Gastroesophageal sphincter (tissue), 4 donors: Measurements from ENCODE around the gene P3H3. TPM values are rescaled to one million over a fixed set of nuclear protein-coding genes. Genes with fewer than 3 reads are reported as not detected.

Source experiments
- ATAC-seq: fragments of 150-250 bp; one replicate; pipeline ENCODE4 v1.9.1; 2016; ENCODE audit warnings: mild to moderate bottlenecking, moderate library complexity
- H3K27ac ChIP-seq, 4 donors: fragments of 200-600 bp; sonication (generic) in 3 of 4; 1 replicate in 3 of 4; 2 replicates in 1 of 4; pipeline ENCODE4 v1.5.1; 2016 to 2019
- H3K27me3 ChIP-seq: fragments of 200-600 bp; sonication (generic); one replicate; pipeline ENCODE4 v1.5.1; 2019
- H3K36me3 ChIP-seq, 2 donors: fragments of 200-600 bp; sonication (generic); one replicate each; pipeline ENCODE4 v1.5.1; 2019; ENCODE audit warnings: control low read depth in 1 of 2
- H3K4me1 ChIP-seq, 3 donors: fragments of 200-600 bp; sonication (generic); 1 replicate in 2 of 3; 2 replicates in 1 of 3; pipeline ENCODE4 v1.5.1; 2016 to 2019; ENCODE audit warnings: control low read depth in 2 of 3
- H3K4me3 ChIP-seq, 2 donors: fragments of 200-600 bp; sonication (generic); one replicate each; pipeline ENCODE4 v1.5.1; 2019; ENCODE audit warnings: mild to moderate bottlenecking in 1 of 2, moderate library complexity in 1 of 2
- H3K9me3 ChIP-seq, 3 donors: fragments of 200-600 bp; sonication (generic); one replicate each; pipeline ENCODE4 v1.5.1; 2017 to 2019; ENCODE audit warnings: control low read depth in 2 of 3
- EP300 ChIP-seq: sonication (generic); formaldehyde crosslinking; IDR thresholded peaks from one replicate; pipeline ENCODE4 v1.6.1; 2017; ENCODE audit warnings: antibody characterized with exemption, mild to moderate bottlenecking
- POLR2A ChIP-seq, 2 donors: fragments of 450-650 bp; IDR thresholded peaks; one replicate each; pipeline ENCODE4 v1.6.1; 2017; ENCODE audit warnings: antibody characterized with exemption in 2 of 2, mild to moderate bottlenecking in 2 of 2, moderate library complexity in 1 of 2
- POLR2AphosphoS5 ChIP-seq: sonication (generic); formaldehyde crosslinking; IDR thresholded peaks from one replicate; pipeline ENCODE4 v1.6.1; 2017; ENCODE audit warnings: antibody characterized with exemption
- WGBS, 2 donors: methylation state at CpG; one replicate each; pipeline ENCODE4 v1.1.5; 2018; ENCODE audit warnings: low coverage in 1 of 2; 5-methylcytosine and 5-hydroxymethylcytosine counted together
- total RNA-seq, 4 donors: library from RNA; depleted of rRNA; stranded (reverse); fragments of >200 nt; gene quantifications; one replicate each; pipeline ENCODE4 v1.1.0, GENCODE V29; 2016
- TF ChIP-seq, protein P1 (sequence below), 4 experiments: fragments of 200-600 bp in 2 of 4; fragments of 450-650 bp in 2 of 4; sonication (generic) in 1 of 4; IDR thresholded peaks; one replicate each; pipeline ENCODE4 v1.5.1; 2017 to 2019; ENCODE audit warnings: antibody characterized with exemption in 4 of 4, mild to moderate bottlenecking in 2 of 4, moderate library complexity in 2 of 4

Gene P3H3
- 10 to 100 TPM; 17.3 to 28.3 (median 23.0) TPM for total RNA-seq

GRCh38 chr12:6827982-6828780 lies at the start of gene P3H3:
Gene P3H3 (plus strand): TSS chr12:6828407. CDS start chr12:6828441, 34 bp downstream.
- peaks cover 0 to 59% (median 33%) of the 10 kb centered on the region in 3 donors for H3K4me1 ChIP-seq
- peak within 1 kb of the TSS; percentile 60 to 87 for H3K4me3 ChIP-seq
- H3K27ac ChIP-seq, result peak within 1 kb of the TSS; percentile 39 to 91 (median 87)
- H3K27me3 ChIP-seq, result peaks cover 20% of the 10 kb centered on the region
- H3K36me3 ChIP-seq, result peaks cover 0 to 33% of the 10 kb centered on the region in 2 donors
- WGBS, 2 donors, result 0 to 2% methylated on average over 13 of the region's 60 CpGs
- TF ChIP-seq, protein P1, sequence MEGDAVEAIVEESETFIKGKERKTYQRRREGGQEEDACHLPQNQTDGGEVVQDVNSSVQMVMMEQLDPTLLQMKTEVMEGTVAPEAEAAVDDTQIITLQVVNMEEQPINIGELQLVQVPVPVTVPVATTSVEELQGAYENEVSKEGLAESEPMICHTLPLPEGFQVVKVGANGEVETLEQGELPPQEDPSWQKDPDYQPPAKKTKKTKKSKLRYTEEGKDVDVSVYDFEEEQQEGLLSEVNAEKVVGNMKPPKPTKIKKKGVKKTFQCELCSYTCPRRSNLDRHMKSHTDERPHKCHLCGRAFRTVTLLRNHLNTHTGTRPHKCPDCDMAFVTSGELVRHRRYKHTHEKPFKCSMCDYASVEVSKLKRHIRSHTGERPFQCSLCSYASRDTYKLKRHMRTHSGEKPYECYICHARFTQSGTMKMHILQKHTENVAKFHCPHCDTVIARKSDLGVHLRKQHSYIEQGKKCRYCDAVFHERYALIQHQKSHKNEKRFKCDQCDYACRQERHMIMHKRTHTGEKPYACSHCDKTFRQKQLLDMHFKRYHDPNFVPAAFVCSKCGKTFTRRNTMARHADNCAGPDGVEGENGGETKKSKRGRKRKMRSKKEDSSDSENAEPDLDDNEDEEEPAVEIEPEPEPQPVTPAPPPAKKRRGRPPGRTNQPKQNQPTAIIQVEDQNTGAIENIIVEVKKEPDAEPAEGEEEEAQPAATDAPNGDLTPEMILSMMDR (IDR thresholded peaks at IDR 0.05), result peak in 1 of 4 experiments; percentile 6
- TF ChIP-seq POLR2AphosphoS5 (no peak), EP300 (no peak), POLR2A (IDR thresholded peaks at IDR 0.05) (peak; percentile 8 to 19)
- peak; percentile 24 for ATAC-seq
- no peaks in the 10 kb centered on the region for H3K9me3 ChIP-seq

DNA sequence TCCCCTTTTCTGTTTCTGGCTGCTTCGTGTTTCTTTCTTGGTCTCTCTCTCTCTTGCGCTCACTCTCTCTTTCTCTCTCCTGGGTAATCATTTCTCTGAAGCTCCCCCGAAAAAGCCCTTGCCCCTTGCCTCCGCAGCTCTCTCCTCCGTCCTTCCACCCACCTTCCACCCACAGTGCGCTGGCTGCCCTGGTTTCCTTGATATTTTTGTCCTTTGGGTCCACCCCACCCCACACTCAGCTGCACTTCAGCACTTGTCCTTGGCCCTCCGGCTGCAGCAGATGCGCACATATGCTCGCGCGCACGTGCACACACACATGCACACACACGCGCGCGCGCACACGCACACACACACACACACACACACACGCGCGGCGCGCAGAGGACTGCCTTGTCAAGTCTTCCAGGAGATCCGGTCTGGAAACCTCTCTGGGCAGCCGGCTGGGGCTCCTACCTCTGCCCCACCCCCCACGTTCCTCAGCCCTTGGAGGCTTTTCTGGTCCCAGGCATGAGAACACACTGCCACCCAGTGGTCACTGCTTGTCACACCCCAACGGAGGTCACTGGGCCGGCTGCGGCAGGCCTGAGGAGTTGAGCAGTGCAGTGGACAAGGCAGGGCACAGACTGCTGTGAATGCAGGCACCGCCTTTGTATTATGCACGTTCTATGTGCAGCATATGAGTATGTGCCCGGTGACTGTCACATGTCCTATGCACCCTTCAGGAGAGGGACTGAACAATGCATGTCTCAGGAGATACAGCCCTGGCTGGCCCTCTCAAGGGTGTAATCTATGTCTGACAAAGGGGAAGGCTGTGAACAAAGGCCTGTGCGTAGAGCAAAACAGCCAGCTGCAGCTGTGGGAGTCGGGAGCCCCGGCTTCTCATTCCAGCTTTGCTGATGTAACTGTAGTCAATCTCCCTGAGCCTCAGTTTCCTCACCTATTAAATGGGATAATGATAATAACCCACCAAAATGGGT lies 49.3 kb upstream of the P3H3 start:
- WGBS, 2 donors, result 5 to 9% methylated on average over 10 to 11 of the region's 35 CpGs
- ATAC-seq, result peak; percentile 93
- H3K27me3 ChIP-seq, result no peaks in the 10 kb centered on the region
- peaks cover 0 to 28% (median 8%) of the 10 kb centered on the region in 3 donors for H3K4me1 ChIP-seq
- H3K9me3 ChIP-seq, result no peaks in the 10 kb centered on the region
- H3K4me3 ChIP-seq, result peak overlapping the region; percentile 24 to 51
- peak overlapping the region; percentile 67 to 89 (median 86) for H3K27ac ChIP-seq
- H3K36me3 ChIP-seq, result peaks cover 0 to 4% of the 10 kb centered on the region in 2 donors
- TF ChIP-seq, protein P1 (IDR thresholded peaks at IDR 0.05), result peak in 3 of 4 experiments; percentile 97 to 99 (median 98)
- TF ChIP-seq EP300 (no peak), POLR2AphosphoS5 (peak; percentile 33), POLR2A (IDR thresholded peaks at IDR 0.05) (peak in 1 of 2 donors; percentile 21)

- Histone ChIP-seq H3K9me3 (no peaks in the 10 kb centered on the region), H3K27ac (peak overlapping the region in 2 of 4 donors; percentile 85 to 89), H3K36me3 (peaks cover 0 to 4% of the 10 kb centered on the region in 2 donors), H3K4me1 (peaks cover 0 to 24% (median 6%) of the 10 kb centered on the region in 3 donors), H3K4me3 (no peak overlapping the region), H3K27me3 (no peaks in the 10 kb centered on the region)
- ATAC-seq, result no peak
- 65 to 80% methylated on average over 4 of the region's 6 CpGs for WGBS, 2 donors
- TF ChIP-seq, protein P1 (IDR thresholded peaks at IDR 0.05), result no peak
- TF ChIP-seq EP300 (no peak), POLR2A (IDR thresholded peaks at IDR 0.05) (no peak), POLR2AphosphoS5 (no peak)
Measured at GRCh38 chr12:6779708-6780432, 48.3 kb upstream of the P3H3 start.

- 60 to 84% methylated on average over 1 to 5 of the region's 6 CpGs for WGBS, 2 donors
- Histone ChIP-seq H3K27me3 (no peaks in the 10 kb centered on the region), H3K27ac (no peak overlapping the region), H3K9me3 (no peaks in the 10 kb centered on the region), H3K36me3 (no peaks in the 10 kb centered on the region), H3K4me3 (no peak overlapping the region), H3K4me1 (peaks cover 0 to 24% (median 6%) of the 10 kb centered on the region in 3 donors)
- TF ChIP-seq POLR2AphosphoS5 (no peak), EP300 (no peak)
- TF ChIP-seq, protein P1 (IDR thresholded peaks at IDR 0.05), result no peak
- no peak for ATAC-seq
Measured at GRCh38 chr12:6780573-6780972, 47.6 kb upstream of the P3H3 start.
